Measurements from ENCODE around the gene ESYT1. TPM values are rescaled to one million over a fixed set of nuclear protein-coding genes. Genes with fewer than 3 reads are reported as not detected.
A peak's percentile ranks its signal among the peaks of the same experiment; 100 is the strongest.

ESYT1 gene
- total RNA-seq, 2 donors from 2014 or later: 66.8 to 167 TPM

GRCh38 chr12:56137853-56138571, 9.9 kb downstream of the ESYT1 start:
- WGBS: 96% methylated on average over 14 of the region's 14 CpGs
- no peak for TF ChIP-seq POLR2A (IDR thresholded peaks at IDR 0.05)
- no peak for TF ChIP-seq POLR2AphosphoS5 (IDR thresholded peaks at IDR 0.05)
- TF ChIP-seq, protein P1, sequence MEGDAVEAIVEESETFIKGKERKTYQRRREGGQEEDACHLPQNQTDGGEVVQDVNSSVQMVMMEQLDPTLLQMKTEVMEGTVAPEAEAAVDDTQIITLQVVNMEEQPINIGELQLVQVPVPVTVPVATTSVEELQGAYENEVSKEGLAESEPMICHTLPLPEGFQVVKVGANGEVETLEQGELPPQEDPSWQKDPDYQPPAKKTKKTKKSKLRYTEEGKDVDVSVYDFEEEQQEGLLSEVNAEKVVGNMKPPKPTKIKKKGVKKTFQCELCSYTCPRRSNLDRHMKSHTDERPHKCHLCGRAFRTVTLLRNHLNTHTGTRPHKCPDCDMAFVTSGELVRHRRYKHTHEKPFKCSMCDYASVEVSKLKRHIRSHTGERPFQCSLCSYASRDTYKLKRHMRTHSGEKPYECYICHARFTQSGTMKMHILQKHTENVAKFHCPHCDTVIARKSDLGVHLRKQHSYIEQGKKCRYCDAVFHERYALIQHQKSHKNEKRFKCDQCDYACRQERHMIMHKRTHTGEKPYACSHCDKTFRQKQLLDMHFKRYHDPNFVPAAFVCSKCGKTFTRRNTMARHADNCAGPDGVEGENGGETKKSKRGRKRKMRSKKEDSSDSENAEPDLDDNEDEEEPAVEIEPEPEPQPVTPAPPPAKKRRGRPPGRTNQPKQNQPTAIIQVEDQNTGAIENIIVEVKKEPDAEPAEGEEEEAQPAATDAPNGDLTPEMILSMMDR (IDR thresholded peaks at IDR 0.05): no peak
- H3K4me1 ChIP-seq (replicated peaks): no peaks in the 10 kb centered on the region
- H3K4me3 ChIP-seq: no peak overlapping the region
- H3K9me3 ChIP-seq: no peaks in the 10 kb centered on the region
- intact Hi-C loops (cut with DNase I): no loop called here
- no peak overlapping the region for H3K27ac ChIP-seq
- H3K36me3 ChIP-seq: peaks cover 11 to 12% of the 10 kb centered on the region in 2 donors
- no peak for DNase-seq (ENCODE audit: low spot score)
- H3K27me3 ChIP-seq (replicated peaks; ENCODE audit: insufficient read depth): no peaks in the 10 kb centered on the region

DNA sequence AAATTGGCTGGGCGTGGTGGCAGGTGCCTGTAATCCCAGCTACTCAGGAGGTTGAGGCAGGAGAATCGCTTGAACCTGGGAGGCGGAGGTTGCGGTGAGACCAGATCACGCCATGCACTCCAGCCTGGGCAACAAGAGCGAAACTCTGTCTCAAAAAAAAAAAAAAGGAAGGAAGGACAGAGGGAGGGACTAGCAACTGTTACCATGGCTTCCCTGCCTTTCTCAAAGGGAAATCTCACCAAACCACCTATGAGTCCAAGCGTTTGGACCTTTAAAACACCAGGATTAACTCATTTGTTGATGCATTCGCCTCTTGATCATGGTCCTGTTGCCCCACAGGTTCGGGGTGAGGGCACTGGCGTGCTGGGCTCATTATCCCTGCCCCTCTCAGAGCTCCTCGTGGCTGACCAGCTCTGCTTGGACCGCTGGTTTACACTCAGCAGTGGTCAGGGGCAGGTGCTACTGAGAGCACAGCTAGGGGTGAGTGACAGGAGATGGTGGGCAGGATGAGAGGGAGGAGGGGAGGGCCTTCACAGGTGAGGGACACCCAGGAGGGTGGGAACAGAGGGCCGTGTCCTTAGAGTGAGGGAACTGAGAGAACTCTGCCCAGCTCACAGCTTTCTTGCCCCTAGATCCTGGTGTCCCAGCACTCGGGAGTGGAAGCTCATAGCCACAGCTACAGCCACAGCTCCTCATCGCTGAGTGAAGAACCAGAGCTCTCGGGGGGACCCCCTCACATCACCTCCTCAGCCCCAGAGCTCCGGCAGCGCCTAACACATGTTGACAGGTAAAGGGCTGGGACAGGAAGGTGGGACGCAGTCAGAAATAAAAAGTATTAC, 14.1 kb downstream of the ESYT1 start:
- Histone ChIP-seq H3K27me3 (replicated peaks; ENCODE audit: insufficient read depth) (no peaks in the 10 kb centered on the region), H3K36me3 (peaks cover 12 to 20% of the 10 kb centered on the region in 2 donors), H3K9me3 (no peaks in the 10 kb centered on the region), H3K27ac (no peak overlapping the region), H3K4me1 (replicated peaks) (no peaks in the 10 kb centered on the region), H3K4me3 (no peak overlapping the region)
- TF ChIP-seq, protein P1 (IDR thresholded peaks at IDR 0.05): no peak
- no peak for TF ChIP-seq POLR2AphosphoS5 (IDR thresholded peaks at IDR 0.05)
- TF ChIP-seq POLR2A (IDR thresholded peaks at IDR 0.05): no peak
- WGBS: 88% methylated on average over 14 of the region's 19 CpGs
- intact Hi-C loops (cut with DNase I): no loop called here
- DNase-seq (ENCODE audit: low spot score): no peak

DNA sequence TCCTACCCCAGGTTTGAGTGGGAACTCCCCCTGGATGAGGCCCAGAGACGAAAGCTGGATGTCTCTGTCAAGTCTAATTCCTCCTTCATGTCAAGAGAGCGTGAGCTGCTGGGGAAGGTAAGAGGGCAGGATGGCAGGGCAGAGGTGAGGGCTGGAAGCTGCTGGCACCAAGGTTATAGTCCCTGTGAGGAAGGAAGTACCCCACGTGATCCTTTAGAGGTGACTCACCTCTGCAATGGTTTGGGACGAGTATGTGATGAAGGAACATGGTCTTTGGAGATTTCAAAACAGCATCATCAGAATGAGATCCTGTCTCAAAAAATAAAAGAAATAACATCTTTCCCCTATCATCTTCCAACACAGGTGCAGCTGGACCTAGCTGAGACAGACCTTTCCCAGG, 15.2 kb downstream of the ESYT1 start:
- TF ChIP-seq POLR2A (IDR thresholded peaks at IDR 0.05) (no peak), POLR2AphosphoS5 (IDR thresholded peaks at IDR 0.05) (no peak)
- TF ChIP-seq, protein P1 (IDR thresholded peaks at IDR 0.05): no peak
- intact Hi-C loops (cut with DNase I): no loop called here
- H3K27ac ChIP-seq: peak overlapping the region in 1 of 2 donors; percentile 38
- 80% methylated on average over 4 of the region's 4 CpGs for whole genome bisulfite sequencing
- no peak overlapping the region for H3K4me3 ChIP-seq
- no peaks in the 10 kb centered on the region for H3K9me3 ChIP-seq
- no peak for DNase-seq (ENCODE audit: low spot score)
- no peaks in the 10 kb centered on the region for H3K27me3 ChIP-seq (replicated peaks; ENCODE audit: insufficient read depth)
- H3K36me3 ChIP-seq: peaks cover 2 to 11% of the 10 kb centered on the region in 2 donors
- no peaks in the 10 kb centered on the region for H3K4me1 ChIP-seq (replicated peaks)

DNA sequence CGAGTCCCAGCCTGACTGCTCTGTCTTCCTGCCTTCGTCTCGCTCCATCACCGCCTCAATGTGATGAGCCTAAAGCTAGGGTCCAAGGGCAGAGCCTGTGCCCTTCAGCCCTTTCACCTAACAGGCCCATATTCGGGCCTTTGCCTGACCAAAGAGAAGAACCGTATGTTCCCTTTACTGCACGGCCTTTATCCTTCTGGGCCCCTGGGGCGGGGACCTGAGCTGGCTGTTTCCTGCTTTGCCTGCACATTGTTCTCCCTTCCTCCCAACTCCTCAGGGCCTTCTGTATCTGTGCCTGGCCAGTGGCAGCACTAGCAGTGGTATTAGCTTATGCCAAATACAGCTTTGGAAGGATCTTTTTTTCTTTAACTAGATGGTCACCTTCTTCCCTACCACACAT, 15.8 kb downstream of the ESYT1 start:
- H3K4me3 ChIP-seq: no peak overlapping the region
- 80% methylated on average over 8 of the region's 8 CpGs for WGBS
- TF ChIP-seq POLR2AphosphoS5 (IDR thresholded peaks at IDR 0.05) (no peak), POLR2A (IDR thresholded peaks at IDR 0.05) (no peak)
- TF ChIP-seq, protein P1 (IDR thresholded peaks at IDR 0.05): no peak
- H3K4me1 ChIP-seq (replicated peaks): no peaks in the 10 kb centered on the region
- peaks cover 0 to 11% of the 10 kb centered on the region in 2 donors for H3K36me3 ChIP-seq
- H3K27ac ChIP-seq: peak overlapping the region in 1 of 2 donors; percentile 38
- intact Hi-C loops (cut with DNase I): no loop called here
- no peak for DNase-seq (ENCODE audit: low spot score)
- no peaks in the 10 kb centered on the region for H3K27me3 ChIP-seq (replicated peaks; ENCODE audit: insufficient read depth)
- no peaks in the 10 kb centered on the region for H3K9me3 ChIP-seq
